SK-N-SH treated with all-trans-retinoic acid at 6 μM for 48 hours (cell line): Measurements from ENCODE around the gene SLX4IP.
"Not testable (repeated sequence)": the region's sequence is repeated elsewhere in the genome, so short reads cannot be mapped to it uniquely, and the experiment has no call there.

Experiments used
- ATAC-seq: fragments of 200-7000 bp; cut with Tn5 transposase; 3 replicates; pipeline ENCODE4 v1.9.1; 2020; ENCODE audit warnings: mild to moderate bottlenecking, moderate library complexity
- ARNTL ChIP-seq: fragments of 450-650 bp; formaldehyde crosslinking; IDR thresholded peaks from 2 replicates; pipeline ENCODE4 v1.5.0; 2020; ENCODE audit warnings: low read depth, mild to moderate bottlenecking, moderate library complexity, borderline replicate concordance
- CSDC2 ChIP-seq: fragments of 250-450 bp; sonication (Bioruptor Pico); IDR thresholded peaks from 2 replicates; pipeline ENCODE4 v1.5.0; 2020; ENCODE audit warnings: mild to moderate bottlenecking, moderate library complexity
- GLIS3 ChIP-seq: fragments of 250-450 bp; sonication (Bioruptor Pico); IDR thresholded peaks from 2 replicates; pipeline ENCODE4 v1.5.0; 2020; ENCODE audit warnings: mild to moderate bottlenecking, moderate library complexity
- ISL1 ChIP-seq: fragments of 250-450 bp; sonication (Bioruptor Pico); IDR thresholded peaks from 2 replicates; pipeline ENCODE4 v2.1.2; 2022; ENCODE audit warnings: mild to moderate bottlenecking, moderate library complexity
- OSR1 ChIP-seq: fragments of 250-450 bp; sonication (Bioruptor Pico); IDR thresholded peaks from 2 replicates; pipeline ENCODE4 v1.8.0; 2022; ENCODE audit warnings: moderate library complexity, mild to moderate bottlenecking, inconsistent platforms
- PPARA ChIP-seq: fragments of 250-450 bp; sonication (Bioruptor Pico); IDR thresholded peaks from 2 replicates; pipeline ENCODE4 v1.5.0; 2020; ENCODE audit warnings: mild to moderate bottlenecking, borderline replicate concordance
- RARB ChIP-seq: fragments of 250-450 bp; sonication (Bioruptor Pico); IDR thresholded peaks from 2 replicates; pipeline ENCODE4 v1.8.0; 2021; ENCODE audit warnings: mild to moderate bottlenecking, moderate library complexity
- TCF4 ChIP-seq: fragments of 250-450 bp; sonication (Bioruptor Pico); IDR thresholded peaks from 2 replicates; pipeline ENCODE4 v1.8.0; 2021; ENCODE audit warnings: mild to moderate bottlenecking, moderate library complexity, borderline replicate concordance
- TOX ChIP-seq: fragments of 250-450 bp; sonication (Bioruptor Pico); IDR thresholded peaks from 2 replicates; pipeline ENCODE4 v1.8.0; 2021; ENCODE audit warnings: mild to moderate bottlenecking, moderate library complexity, borderline replicate concordance
- ZC3H10 ChIP-seq: fragments of 250-450 bp; sonication (Bioruptor Pico); IDR thresholded peaks from 2 replicates; pipeline ENCODE4 v1.5.1; 2021; ENCODE audit warnings: mild to moderate bottlenecking, moderate library complexity
- ZFP30 ChIP-seq: fragments of 450-650 bp; formaldehyde crosslinking; IDR thresholded peaks from 2 replicates; pipeline ENCODE4 v1.5.0; 2022; ENCODE audit warnings: mild to moderate bottlenecking, moderate library complexity
- ZNF565 ChIP-seq: fragments of 450-650 bp; formaldehyde crosslinking; conservative IDR thresholded peaks from 2 replicates; pipeline ENCODE4 v1.5.0; 2020; ENCODE audit warnings: low read depth, mild to moderate bottlenecking, moderate library complexity
- ZNF70 ChIP-seq: fragments of 450-650 bp; formaldehyde crosslinking; IDR thresholded peaks from 2 replicates; pipeline ENCODE4 v1.5.0; 2020; ENCODE audit warnings: mild to moderate bottlenecking, moderate library complexity
- TF ChIP-seq, protein P1 (sequence below): fragments of 250-450 bp; sonication (Bioruptor Pico); IDR thresholded peaks from 2 replicates; pipeline ENCODE4 v1.8.0; 2021; ENCODE audit warnings: low read depth, mild to moderate bottlenecking, moderate library complexity, borderline replicate concordance
- TF ChIP-seq, protein P2 (sequence below): fragments of 250-450 bp; sonication (Bioruptor Pico); IDR thresholded peaks from 2 replicates; pipeline ENCODE4 v1.5.1; 2021; ENCODE audit warnings: mild to moderate bottlenecking, moderate library complexity
- TF ChIP-seq, protein P3 (sequence below): fragments of 250-450 bp; sonication (Bioruptor Pico); IDR thresholded peaks from 2 replicates; pipeline ENCODE4 v1.5.0; 2020; ENCODE audit warnings: mild to moderate bottlenecking, moderate library complexity

Gene SLX4IP

DNA sequence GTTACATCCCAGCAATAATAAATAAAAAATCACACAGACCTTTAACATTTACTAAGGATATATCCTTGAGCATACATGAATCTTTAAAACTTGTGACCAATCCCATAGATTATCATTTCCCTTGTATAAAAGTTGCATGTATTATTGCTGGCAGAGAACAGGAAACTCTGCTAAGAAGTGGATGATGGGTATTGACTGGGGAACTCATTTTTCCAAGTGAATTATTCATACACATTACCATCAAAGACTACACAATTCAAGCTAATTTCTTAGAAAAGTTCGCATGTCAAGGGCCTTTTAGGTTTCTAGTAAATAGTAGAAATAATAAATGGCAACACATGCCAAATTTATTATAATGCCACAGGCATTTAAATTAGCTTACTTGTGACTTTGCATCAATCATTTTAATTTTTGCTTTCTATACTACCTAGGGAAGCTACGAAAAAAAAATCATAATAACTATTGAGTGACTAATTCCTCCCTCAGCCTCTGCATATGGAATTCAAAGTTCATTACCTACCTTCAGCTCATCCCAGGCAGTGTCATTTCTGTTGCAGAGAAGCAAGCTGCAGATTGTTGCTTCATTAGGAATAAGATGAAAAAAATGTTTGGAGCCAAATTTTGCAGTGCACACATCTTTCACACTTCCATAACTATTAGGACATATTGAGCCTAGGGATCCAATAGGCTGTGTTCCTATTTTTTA lies 26.8 kb upstream of the SLX4IP start (continued):
- no peak for TF ChIP-seq PPARA (CRISPR knock-in tag)
- no peak for TF ChIP-seq GLIS3 (CRISPR knock-in tag)
- no peak for TF ChIP-seq ZFP30 (CRISPR knock-in tag)
- TF ChIP-seq, protein P1, sequence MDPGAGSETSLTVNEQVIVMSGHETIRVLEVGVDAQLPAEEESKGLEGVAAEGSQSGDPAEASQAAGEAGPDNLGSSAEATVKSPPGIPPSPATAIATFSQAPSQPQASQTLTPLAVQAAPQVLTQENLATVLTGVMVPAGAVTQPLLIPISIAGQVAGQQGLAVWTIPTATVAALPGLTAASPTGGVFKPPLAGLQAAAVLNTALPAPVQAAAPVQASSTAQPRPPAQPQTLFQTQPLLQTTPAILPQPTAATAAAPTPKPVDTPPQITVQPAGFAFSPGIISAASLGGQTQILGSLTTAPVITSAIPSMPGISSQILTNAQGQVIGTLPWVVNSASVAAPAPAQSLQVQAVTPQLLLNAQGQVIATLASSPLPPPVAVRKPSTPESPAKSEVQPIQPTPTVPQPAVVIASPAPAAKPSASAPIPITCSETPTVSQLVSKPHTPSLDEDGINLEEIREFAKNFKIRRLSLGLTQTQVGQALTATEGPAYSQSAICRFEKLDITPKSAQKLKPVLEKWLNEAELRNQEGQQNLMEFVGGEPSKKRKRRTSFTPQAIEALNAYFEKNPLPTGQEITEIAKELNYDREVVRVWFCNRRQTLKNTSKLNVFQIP (CRISPR knock-in tag) = no peak
- TF ChIP-seq OSR1 = no peak
- TF ChIP-seq ZC3H10 (CRISPR knock-in tag) = no peak
- TF ChIP-seq, all 23 proteins: peak for 0

DNA sequence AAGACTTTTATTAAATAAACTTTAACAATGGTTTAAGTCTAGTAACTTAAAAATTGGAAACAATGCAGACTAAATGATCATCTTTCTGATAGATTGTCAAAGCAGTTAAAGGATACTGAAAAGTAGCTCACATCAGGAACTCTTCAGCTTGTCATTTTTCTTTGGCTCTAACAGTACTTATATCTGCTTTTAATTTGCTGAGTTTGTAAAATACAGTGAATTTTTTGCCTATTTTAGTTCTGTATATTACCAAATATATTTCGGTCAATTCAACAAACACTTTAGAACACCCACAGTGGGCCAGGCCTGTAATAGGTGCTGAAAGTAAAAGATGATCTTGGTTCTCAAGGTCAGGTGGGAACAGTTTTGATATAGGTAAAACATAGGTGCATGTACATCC lies 23.4 kb upstream of the SLX4IP start:
- ATAC-seq = no peak
- TF ChIP-seq CSDC2 (CRISPR knock-in tag) = no peak
- TF ChIP-seq ARNTL (CRISPR knock-in tag) = no peak
- TF ChIP-seq, all 23 proteins: peak for 0

DNA sequence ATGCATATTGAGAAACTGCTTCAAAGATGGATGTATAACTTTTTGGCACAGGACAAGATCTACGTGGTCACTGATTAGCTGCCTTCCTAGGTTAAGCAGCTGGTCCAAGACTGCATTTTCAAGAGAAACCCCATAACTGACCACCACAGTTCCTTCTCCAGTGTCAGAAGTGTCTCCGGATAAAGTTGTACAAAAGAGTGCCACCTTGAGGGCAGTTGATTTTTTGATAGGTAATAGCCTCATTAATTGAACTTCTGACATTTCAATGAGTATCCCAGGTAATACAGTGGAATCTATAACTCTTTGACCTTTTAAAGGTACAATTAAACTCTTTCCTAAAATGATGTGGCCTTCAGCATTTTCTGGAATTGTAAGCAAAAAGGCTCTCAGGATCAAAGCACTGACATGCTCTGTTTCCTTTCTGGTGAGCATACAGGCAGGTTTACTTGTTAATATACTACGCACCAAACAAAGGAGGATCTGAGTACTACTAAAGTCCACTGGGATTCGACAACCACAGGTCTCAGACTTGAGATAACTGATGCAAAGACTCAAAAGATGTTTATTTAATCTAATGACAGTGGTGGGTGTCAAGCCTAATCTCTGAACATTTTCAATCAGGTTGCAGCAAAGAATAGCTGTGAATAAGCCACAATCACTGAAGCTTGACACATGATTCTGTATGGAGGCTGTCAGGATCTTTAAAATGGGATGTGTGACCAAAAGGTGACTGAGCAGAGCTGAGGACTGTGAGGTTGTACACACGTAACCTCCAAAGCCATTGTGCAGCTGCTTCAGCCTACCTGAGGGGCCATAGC lies 22.3 kb upstream of the SLX4IP start:
- peak; percentile 59; the same call in 2 of the 3 replicates for ATAC-seq

DNA sequence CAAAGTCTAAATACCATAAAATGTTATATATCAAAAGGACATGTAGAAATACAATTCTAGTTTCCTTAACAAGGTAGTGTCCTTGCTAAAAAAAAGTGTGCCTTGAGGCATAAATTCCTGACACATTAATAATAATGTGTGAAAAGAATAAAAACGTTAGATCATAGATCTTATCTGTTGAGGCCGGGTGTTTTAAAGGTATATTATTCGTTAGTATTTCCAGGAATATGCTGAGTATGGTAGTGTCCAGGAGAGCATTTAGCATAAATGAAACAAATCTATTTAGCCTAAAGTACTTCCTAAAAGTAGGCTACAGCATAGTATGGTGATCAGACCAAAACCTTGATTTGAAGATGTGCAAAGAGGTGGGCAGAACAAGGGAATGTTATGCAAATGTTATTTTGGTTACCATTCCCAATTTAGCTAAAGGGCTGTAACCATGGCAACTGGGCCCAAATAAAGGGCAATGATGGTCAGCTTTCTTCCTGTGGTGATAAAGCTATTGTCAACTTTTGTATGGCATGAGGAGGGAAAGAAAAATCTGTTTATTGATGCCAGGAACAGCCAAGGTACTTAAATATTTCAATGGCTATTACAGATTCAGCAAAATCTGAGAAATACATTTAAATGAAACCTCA lies 20.0 kb upstream of the SLX4IP start:
- TF ChIP-seq ZC3H10 (CRISPR knock-in tag) (no peak), ARNTL (CRISPR knock-in tag) (no peak), TOX (CRISPR knock-in tag) (no peak), RARB (CRISPR knock-in tag) (no peak), GLIS3 (CRISPR knock-in tag) (no peak), TCF4 (CRISPR knock-in tag) (no peak), ZNF565 (CRISPR knock-in tag) (no peak), PPARA (CRISPR knock-in tag) (no peak), ZNF70 (CRISPR knock-in tag) (no peak), ISL1 (CRISPR knock-in tag) (no peak)
- TF ChIP-seq, protein P2, sequence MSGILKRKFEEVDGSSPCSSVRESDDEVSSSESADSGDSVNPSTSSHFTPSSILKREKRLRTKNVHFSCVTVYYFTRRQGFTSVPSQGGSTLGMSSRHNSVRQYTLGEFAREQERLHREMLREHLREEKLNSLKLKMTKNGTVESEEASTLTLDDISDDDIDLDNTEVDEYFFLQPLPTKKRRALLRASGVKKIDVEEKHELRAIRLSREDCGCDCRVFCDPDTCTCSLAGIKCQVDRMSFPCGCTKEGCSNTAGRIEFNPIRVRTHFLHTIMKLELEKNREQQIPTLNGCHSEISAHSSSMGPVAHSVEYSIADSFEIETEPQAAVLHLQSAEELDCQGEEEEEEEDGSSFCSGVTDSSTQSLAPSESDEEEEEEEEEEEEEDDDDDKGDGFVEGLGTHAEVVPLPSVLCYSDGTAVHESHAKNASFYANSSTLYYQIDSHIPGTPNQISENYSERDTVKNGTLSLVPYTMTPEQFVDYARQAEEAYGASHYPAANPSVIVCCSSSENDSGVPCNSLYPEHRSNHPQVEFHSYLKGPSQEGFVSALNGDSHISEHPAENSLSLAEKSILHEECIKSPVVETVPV (CRISPR knock-in tag) = no peak
- TF ChIP-seq, protein P3, sequence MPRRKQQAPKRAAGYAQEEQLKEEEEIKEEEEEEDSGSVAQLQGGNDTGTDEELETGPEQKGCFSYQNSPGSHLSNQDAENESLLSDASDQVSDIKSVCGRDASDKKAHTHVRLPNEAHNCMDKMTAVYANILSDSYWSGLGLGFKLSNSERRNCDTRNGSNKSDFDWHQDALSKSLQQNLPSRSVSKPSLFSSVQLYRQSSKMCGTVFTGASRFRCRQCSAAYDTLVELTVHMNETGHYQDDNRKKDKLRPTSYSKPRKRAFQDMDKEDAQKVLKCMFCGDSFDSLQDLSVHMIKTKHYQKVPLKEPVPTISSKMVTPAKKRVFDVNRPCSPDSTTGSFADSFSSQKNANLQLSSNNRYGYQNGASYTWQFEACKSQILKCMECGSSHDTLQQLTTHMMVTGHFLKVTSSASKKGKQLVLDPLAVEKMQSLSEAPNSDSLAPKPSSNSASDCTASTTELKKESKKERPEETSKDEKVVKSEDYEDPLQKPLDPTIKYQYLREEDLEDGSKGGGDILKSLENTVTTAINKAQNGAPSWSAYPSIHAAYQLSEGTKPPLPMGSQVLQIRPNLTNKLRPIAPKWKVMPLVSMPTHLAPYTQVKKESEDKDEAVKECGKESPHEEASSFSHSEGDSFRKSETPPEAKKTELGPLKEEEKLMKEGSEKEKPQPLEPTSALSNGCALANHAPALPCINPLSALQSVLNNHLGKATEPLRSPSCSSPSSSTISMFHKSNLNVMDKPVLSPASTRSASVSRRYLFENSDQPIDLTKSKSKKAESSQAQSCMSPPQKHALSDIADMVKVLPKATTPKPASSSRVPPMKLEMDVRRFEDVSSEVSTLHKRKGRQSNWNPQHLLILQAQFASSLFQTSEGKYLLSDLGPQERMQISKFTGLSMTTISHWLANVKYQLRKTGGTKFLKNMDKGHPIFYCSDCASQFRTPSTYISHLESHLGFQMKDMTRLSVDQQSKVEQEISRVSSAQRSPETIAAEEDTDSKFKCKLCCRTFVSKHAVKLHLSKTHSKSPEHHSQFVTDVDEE = no peak
- no peak; the same call in 2 of the 3 replicates for ATAC-seq

More for the DNA sequence above, 22.3 kb upstream of the SLX4IP start:
- TF ChIP-seq CSDC2 (CRISPR knock-in tag) = no peak
- TF ChIP-seq ZNF565 (CRISPR knock-in tag) = no peak

DNA sequence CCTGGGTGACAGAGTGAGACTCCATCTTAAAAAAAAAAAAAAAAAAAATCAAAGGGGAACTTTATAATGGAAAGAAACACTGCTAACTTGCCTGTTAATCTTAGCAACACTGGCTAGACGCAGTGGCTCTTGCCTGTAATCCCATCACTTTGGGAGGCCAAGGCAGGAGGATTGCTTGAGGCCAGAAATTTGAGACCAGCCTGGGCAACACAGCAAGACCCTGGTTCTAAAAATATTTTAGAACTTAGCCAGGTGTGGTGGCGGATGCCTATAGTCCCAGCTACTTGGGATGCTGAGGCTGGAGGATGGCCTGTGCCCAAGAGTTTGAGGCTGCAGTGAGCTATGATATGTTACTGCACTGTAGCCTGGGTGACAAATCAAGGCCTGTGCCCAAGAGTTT lies 17.9 kb upstream of the SLX4IP start:
- ATAC-seq = not testable (repeated sequence)
